GM12891 (cell line): Measurements from ENCODE around the gene TAF1B.

Experiments used
- POLR2A ChIP-seq: IDR thresholded peaks from 2 replicates; pipeline ENCODE4 v1.6.1; 2011; ENCODE audit warnings: low read depth, low read length, control low read depth
- POLR2AphosphoS5 ChIP-seq: IDR thresholded peaks from 2 replicates; pipeline ENCODE4 v1.6.1; 2011; ENCODE audit warnings: low read depth, low read length, control low read depth
- SPI1 ChIP-seq: IDR thresholded peaks from 2 replicates; pipeline ENCODE4 v1.6.1; 2011; ENCODE audit warnings: low read depth, low read length, control low read depth

DNA sequence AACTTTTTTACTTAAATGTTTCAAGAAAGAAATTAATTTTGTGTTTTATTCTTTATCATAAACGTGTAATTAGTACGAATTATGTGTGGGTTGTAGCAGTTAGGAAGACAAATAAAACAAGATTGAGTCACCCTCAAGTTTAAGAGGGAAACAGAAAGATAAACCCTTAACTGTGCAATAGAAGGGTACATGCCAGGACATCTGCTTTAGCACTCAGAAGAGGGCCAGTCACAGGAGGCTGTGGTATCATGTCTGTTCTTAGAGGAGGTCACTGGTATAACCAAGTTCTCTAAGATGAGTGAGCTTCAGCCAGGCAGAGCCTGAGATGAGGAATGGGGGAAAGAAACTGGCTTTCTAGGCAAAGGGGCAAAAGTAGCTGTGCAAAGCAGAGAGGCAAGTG, 65.8 kb downstream of the TAF1B start:
- TF ChIP-seq POLR2A, result no peak
- TF ChIP-seq SPI1, result no peak
- no peak for TF ChIP-seq POLR2AphosphoS5
